ENCODE data around the gene MIER1.
A peak's percentile ranks its signal among the peaks of the same experiment; 100 is the strongest.
"Not testable (repeated sequence)": the region's sequence is repeated elsewhere in the genome, so short reads cannot be mapped to it uniquely, and the experiment has no call there.

The MIER1 gene

DNA sequence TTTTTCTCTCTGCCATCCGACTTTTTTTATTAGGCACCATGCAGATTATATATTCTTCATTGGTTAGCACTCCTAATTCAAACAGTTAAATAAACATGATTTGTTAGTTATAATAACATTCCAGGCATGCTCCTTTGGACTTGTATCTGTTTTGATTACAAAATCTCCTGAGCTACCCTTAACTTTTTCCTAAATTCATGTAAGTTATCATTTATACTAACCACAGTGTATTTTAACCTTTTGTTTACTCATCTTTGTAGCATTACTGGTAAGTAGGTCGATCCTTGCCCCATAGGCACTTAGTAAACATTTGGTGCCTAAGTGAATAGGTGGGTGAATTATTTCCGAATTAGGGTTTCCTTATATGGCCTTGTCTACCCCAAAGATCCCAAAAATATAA, 43.8 kb downstream of the MIER1 start:
- H3K36me3 ChIP-seq (ENCODE audit: control insufficient read depth in 1 of 2, insufficient read depth in 2 of 2, low read length in 2 of 2) = peaks cover 2 to 8% of the 10 kb centered on the region in 2 experiments
- no CpG with 5 or more reads among the region's 3 CpGs for WGBS (ENCODE audit: extremely low coverage, insufficient coverage, insufficient read length)
- no peak overlapping the region for H3K4me3 ChIP-seq (ENCODE audit: low read depth, low read length)

DNA sequence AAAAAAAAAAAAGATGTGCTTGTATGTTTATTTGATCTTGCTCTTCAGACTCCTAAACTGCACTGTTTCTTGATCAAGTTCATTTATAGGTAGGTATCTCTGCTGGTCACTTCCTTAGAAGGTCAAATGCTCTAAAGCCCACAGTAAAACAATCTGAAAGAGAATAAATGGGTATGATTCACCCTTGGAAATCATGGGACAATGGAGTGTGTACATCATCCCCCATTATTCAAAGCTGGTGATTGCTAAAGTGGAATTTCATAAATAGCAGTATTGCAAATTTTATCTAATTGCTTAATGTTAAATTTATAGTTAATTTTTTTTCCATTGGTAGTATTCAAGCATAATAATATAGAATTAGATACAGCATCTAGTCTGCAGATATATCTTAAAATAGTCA, 53.4 kb downstream of the MIER1 start:
- no peak overlapping the region for H2BK120ac ChIP-seq (ENCODE audit: insufficient read depth, low read length, poor library complexity)
- no peak overlapping the region for H3K18ac ChIP-seq (ENCODE audit: low read length)
- H2AK5ac ChIP-seq (ENCODE audit: low read length) = no peak overlapping the region
- H3K27me3 ChIP-seq (ENCODE audit: insufficient read depth, low read length) = no peaks in the 10 kb centered on the region
- H4K91ac ChIP-seq (ENCODE audit: low read depth, low read length) = no peak overlapping the region
- no peaks in the 10 kb centered on the region for H3K9me3 ChIP-seq (ENCODE audit: insufficient read depth, low read depth, low read length)
- H3K79me2 ChIP-seq (ENCODE audit: control insufficient read depth, insufficient read depth, low read length, poor library complexity) = no peaks in the 10 kb centered on the region
- no peaks in the 10 kb centered on the region for H3K4me1 ChIP-seq (ENCODE audit: control insufficient read depth in 1 of 2, insufficient read depth in 2 of 2, low read length in 2 of 2)
- no peak overlapping the region for H3K4me2 ChIP-seq (ENCODE audit: low read length)
- no peak for DNase-seq
- H2AFZ ChIP-seq (ENCODE audit: insufficient read depth, low read length, poor library complexity) = no peak overlapping the region
- H2BK5ac ChIP-seq (ENCODE audit: low read depth, low read length, poor library complexity) = no peak overlapping the region
- peaks cover 13% of the 10 kb centered on the region in 2 experiments for H3K36me3 ChIP-seq (ENCODE audit: control insufficient read depth in 1 of 2, insufficient read depth in 2 of 2, low read length in 2 of 2)
- no peak overlapping the region for H4K12ac ChIP-seq (ENCODE audit: low read depth, low read length)
- H3K4ac ChIP-seq (ENCODE audit: low read depth, low read length) = no peak overlapping the region
- no peaks in the 10 kb centered on the region for H3K79me1 ChIP-seq (ENCODE audit: low read length)
- H3K27ac ChIP-seq (ENCODE audit: low read depth, low read length) = no peak overlapping the region
- H3K4me3 ChIP-seq (ENCODE audit: low read depth, low read length) = no peak overlapping the region
- no peak overlapping the region for H4K8ac ChIP-seq (ENCODE audit: low read depth, low read length)
- H3K23ac ChIP-seq (ENCODE audit: low read length) = no peak overlapping the region
- no peak overlapping the region for H2BK12ac ChIP-seq (ENCODE audit: low read length)
- no peak overlapping the region for H3K14ac ChIP-seq (ENCODE audit: low read length)
- no peak overlapping the region for H3K9ac ChIP-seq (ENCODE audit: low read length)

More for the DNA sequence above, 43.8 kb downstream of the MIER1 start:
- Histone ChIP-seq H3K4me1 (ENCODE audit: control insufficient read depth in 1 of 2, insufficient read depth in 2 of 2, low read length in 2 of 2) (no peaks in the 10 kb centered on the region), H3K9me3 (ENCODE audit: insufficient read depth, low read depth, low read length) (no peaks in the 10 kb centered on the region), H2BK12ac (ENCODE audit: low read length) (no peak overlapping the region), H3K27ac (ENCODE audit: low read depth, low read length) (no peak overlapping the region), H3K4ac (ENCODE audit: low read depth, low read length) (no peak overlapping the region), H4K91ac (ENCODE audit: low read depth, low read length) (no peak overlapping the region), H4K8ac (ENCODE audit: low read depth, low read length) (no peak overlapping the region), H3K14ac (ENCODE audit: low read length) (no peak overlapping the region), H3K9ac (ENCODE audit: low read length) (no peak overlapping the region), H3K27me3 (ENCODE audit: insufficient read depth, low read length) (no peaks in the 10 kb centered on the region), H2AK5ac (ENCODE audit: low read length) (no peak overlapping the region), H2AFZ (ENCODE audit: insufficient read depth, low read length, poor library complexity) (no peak overlapping the region), H3K23ac (ENCODE audit: low read length) (no peak overlapping the region), H3K79me1 (ENCODE audit: low read length) (no peaks in the 10 kb centered on the region), H3K79me2 (ENCODE audit: control insufficient read depth, insufficient read depth, low read length, poor library complexity) (no peaks in the 10 kb centered on the region), H3K4me2 (ENCODE audit: low read length) (no peak overlapping the region), H3K18ac (ENCODE audit: low read length) (no peak overlapping the region), H2BK5ac (ENCODE audit: low read depth, low read length, poor library complexity) (no peak overlapping the region), H2BK120ac (ENCODE audit: insufficient read depth, low read length, poor library complexity) (no peak overlapping the region), H4K12ac (ENCODE audit: low read depth, low read length) (no peak overlapping the region)
- no peak for DNase-seq

DNA sequence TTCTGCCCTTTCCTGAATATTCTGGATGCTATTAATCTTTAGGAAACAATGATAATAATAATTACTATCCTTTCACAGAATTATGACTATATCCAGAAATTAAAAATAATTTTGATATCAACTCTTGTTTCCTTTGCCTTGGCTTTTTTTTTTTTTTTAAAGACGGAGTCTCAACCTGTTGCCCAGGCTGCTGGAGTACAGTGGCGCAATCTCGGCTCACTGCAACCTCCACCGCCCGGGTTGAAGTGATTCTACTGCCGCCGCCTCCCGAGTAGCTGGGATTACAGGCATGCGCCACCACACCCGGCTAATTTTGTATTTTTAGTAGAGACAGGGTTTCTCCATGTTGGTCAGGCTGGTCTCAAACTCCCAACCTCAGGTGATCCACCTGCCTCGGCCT, 54.8 kb downstream of the MIER1 start:
- not testable (repeated sequence) for H3K9ac ChIP-seq (ENCODE audit: low read length); H3K79me1 ChIP-seq (ENCODE audit: low read length); H3K18ac ChIP-seq (ENCODE audit: low read length); H3K79me2 ChIP-seq (ENCODE audit: control insufficient read depth, insufficient read depth, low read length, poor library complexity); H2BK12ac ChIP-seq (ENCODE audit: low read length); H2BK120ac ChIP-seq (ENCODE audit: insufficient read depth, low read length, poor library complexity); H4K91ac ChIP-seq (ENCODE audit: low read depth, low read length); H3K4me2 ChIP-seq (ENCODE audit: low read length); H3K14ac ChIP-seq (ENCODE audit: low read length); H3K27me3 ChIP-seq (ENCODE audit: insufficient read depth, low read length); H3K4me1 ChIP-seq (ENCODE audit: control insufficient read depth in 1 of 2, insufficient read depth in 2 of 2, low read length in 2 of 2); H2AFZ ChIP-seq (ENCODE audit: insufficient read depth, low read length, poor library complexity); H3K23ac ChIP-seq (ENCODE audit: low read length); DNase-seq; H3K27ac ChIP-seq (ENCODE audit: low read depth, low read length); H4K12ac ChIP-seq (ENCODE audit: low read depth, low read length); H3K9me3 ChIP-seq (ENCODE audit: insufficient read depth, low read depth, low read length); H2AK5ac ChIP-seq (ENCODE audit: low read length); H4K8ac ChIP-seq (ENCODE audit: low read depth, low read length); H2BK5ac ChIP-seq (ENCODE audit: low read depth, low read length, poor library complexity); H3K4me3 ChIP-seq (ENCODE audit: low read depth, low read length); H3K4ac ChIP-seq (ENCODE audit: low read depth, low read length)
- peaks cover 14 to 15% of the 10 kb centered on the region in 2 experiments for H3K36me3 ChIP-seq (ENCODE audit: control insufficient read depth in 1 of 2, insufficient read depth in 2 of 2, low read length in 2 of 2)
- no CpG with 5 or more reads among the region's 11 CpGs for WGBS (ENCODE audit: extremely low coverage, insufficient coverage, insufficient read length)

DNA sequence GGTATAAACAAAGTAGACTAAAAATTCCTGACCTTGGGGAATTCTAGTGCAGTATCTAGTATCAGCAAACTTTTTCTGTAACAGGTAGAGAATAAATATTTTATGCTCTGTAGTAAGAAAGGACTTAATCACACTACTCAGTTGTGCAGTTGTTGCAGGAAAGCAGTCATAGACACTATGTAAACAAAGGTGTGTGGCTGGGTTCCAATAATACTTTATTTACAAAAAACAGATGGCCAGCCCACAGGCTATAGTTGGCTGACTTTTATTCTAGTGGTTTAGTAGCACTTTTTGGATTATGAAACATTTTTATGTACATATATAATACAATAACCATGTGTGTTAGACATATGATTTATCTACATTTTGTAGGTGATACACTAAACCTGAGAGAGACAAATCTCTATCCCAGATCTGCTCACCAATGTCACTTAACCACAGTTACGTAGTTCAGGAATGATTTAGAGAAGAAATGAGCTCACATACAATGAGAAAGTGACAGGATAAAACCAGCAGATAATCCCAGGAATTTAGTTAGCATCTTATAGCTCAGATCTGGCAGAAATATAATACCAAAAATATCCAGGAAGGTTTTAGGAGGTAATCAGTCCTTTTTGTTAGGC, 56.1 kb downstream of the MIER1 start:
- H4K8ac ChIP-seq (ENCODE audit: low read depth, low read length) = no peak overlapping the region
- no peak overlapping the region for H3K4me3 ChIP-seq (ENCODE audit: low read depth, low read length)
- WGBS (ENCODE audit: extremely low coverage, insufficient coverage, insufficient read length) = no CpG with 5 or more reads among the region's 1 CpG

More for the DNA sequence above, 56.1 kb downstream of the MIER1 start:
- H2BK5ac ChIP-seq (ENCODE audit: low read depth, low read length, poor library complexity) = no peak overlapping the region
- H3K18ac ChIP-seq (ENCODE audit: low read length) = no peak overlapping the region
- H4K91ac ChIP-seq (ENCODE audit: low read depth, low read length) = no peak overlapping the region
- no peak overlapping the region for H2AK5ac ChIP-seq (ENCODE audit: low read length)
- H3K79me2 ChIP-seq (ENCODE audit: control insufficient read depth, insufficient read depth, low read length, poor library complexity) = no peaks in the 10 kb centered on the region
- H3K27me3 ChIP-seq (ENCODE audit: insufficient read depth, low read length) = no peaks in the 10 kb centered on the region
- H3K9me3 ChIP-seq (ENCODE audit: insufficient read depth, low read depth, low read length) = no peaks in the 10 kb centered on the region
- no peak overlapping the region for H3K27ac ChIP-seq (ENCODE audit: low read depth, low read length)
- no peak overlapping the region for H2AFZ ChIP-seq (ENCODE audit: insufficient read depth, low read length, poor library complexity)
- no peaks in the 10 kb centered on the region for H3K4me1 ChIP-seq (ENCODE audit: control insufficient read depth in 1 of 2, insufficient read depth in 2 of 2, low read length in 2 of 2)
- DNase-seq = peak in 1 of 2 donors; percentile 35
- no peak overlapping the region for H2BK12ac ChIP-seq (ENCODE audit: low read length)
- H3K4me2 ChIP-seq (ENCODE audit: low read length) = no peak overlapping the region
- no peak overlapping the region for H3K4ac ChIP-seq (ENCODE audit: low read depth, low read length)
- H2BK120ac ChIP-seq (ENCODE audit: insufficient read depth, low read length, poor library complexity) = no peak overlapping the region
- no peak overlapping the region for H4K12ac ChIP-seq (ENCODE audit: low read depth, low read length)
- H3K36me3 ChIP-seq (ENCODE audit: control insufficient read depth in 1 of 2, insufficient read depth in 2 of 2, low read length in 2 of 2) = peaks cover 11% of the 10 kb centered on the region in 2 experiments
- H3K23ac ChIP-seq (ENCODE audit: low read length) = no peak overlapping the region
- H3K79me1 ChIP-seq (ENCODE audit: low read length) = no peaks in the 10 kb centered on the region
- no peak overlapping the region for H3K14ac ChIP-seq (ENCODE audit: low read length)
- H3K9ac ChIP-seq (ENCODE audit: low read length) = no peak overlapping the region

All from trophoblast cell (in vitro differentiated cells and primary cell).